DND-41 (cell line): ENCODE measurements around the gene CDC42BPG.

Experiments used
- ATAC-seq: fragments of 200-7000 bp; cut with Tn5 transposase; 3 replicates; pipeline ENCODE4 v1.9.1; 2021; ENCODE audit warnings: low read depth; ENCODE audit not compliant: insufficient read depth
- DNase-seq: peaks from one replicate; pipeline ENCODE4 v3.0.0-alpha.2; 2020
- H2AFZ ChIP-seq: 2 replicates; pipeline ENCODE4 v1.6.0; 2012; ENCODE audit warnings: low read depth, low read length
- H3K27ac ChIP-seq: 2 replicates; pipeline ENCODE4 v1.5.1; 2012; ENCODE audit warnings: low read length, inconsistent platforms
- H3K27me3 ChIP-seq: fragments of 200-600 bp; sonication (generic); 2 replicates; pipeline ENCODE4 v1.6.0; 2012; ENCODE audit warnings: low read length, mild to moderate bottlenecking, inconsistent platforms; ENCODE audit not compliant: insufficient read depth, poor library complexity
- H3K36me3 ChIP-seq: 2 replicates; pipeline ENCODE4 v1.5.1; 2012; ENCODE audit warnings: low read length, inconsistent platforms; ENCODE audit not compliant: insufficient read depth
- H3K4me1 ChIP-seq: 2 replicates; pipeline ENCODE4 v1.5.1; 2012; ENCODE audit warnings: mild to moderate bottlenecking, low read length; ENCODE audit not compliant: insufficient read depth
- H3K4me2 ChIP-seq: 2 replicates; pipeline ENCODE4 v1.6.0; 2012; ENCODE audit warnings: mild to moderate bottlenecking, moderate library complexity, low read length, inconsistent platforms; ENCODE audit not compliant: insufficient read depth
- H3K4me3 ChIP-seq, 2 experiments: fragments of 200-600 bp in 1 of 2; shearing (Covaris generic) in 1 of 2; 2 replicates each; pipeline ENCODE4 v1.5.1; 2012 to 2016; ENCODE audit warnings: inconsistent platforms in 2 of 2, low read length in 2 of 2, mild to moderate bottlenecking in 2 of 2, low read depth in 1 of 2, moderate library complexity in 1 of 2
- H3K79me2 ChIP-seq: 2 replicates; pipeline ENCODE4 v1.6.0; 2012; ENCODE audit warnings: low read length, inconsistent platforms; ENCODE audit not compliant: insufficient read depth
- H3K9ac ChIP-seq: 2 replicates; pipeline ENCODE4 v1.6.0; 2012; ENCODE audit warnings: low read depth, mild to moderate bottlenecking, inconsistent platforms, low read length, moderate library complexity
- H3K9me3 ChIP-seq: 2 replicates; pipeline ENCODE4 v1.5.1; 2012; ENCODE audit warnings: low read length, moderate library complexity, mild to moderate bottlenecking, inconsistent platforms; ENCODE audit not compliant: insufficient read depth, severe bottlenecking
- H4K20me1 ChIP-seq: 2 replicates; pipeline ENCODE4 v1.6.0; 2012; ENCODE audit warnings: low read length; ENCODE audit not compliant: insufficient read depth
- EZH2 ChIP-seq: IDR thresholded peaks from 3 replicates; pipeline ENCODE4 v1.6.1; 2012; ENCODE audit warnings: borderline replicate concordance, low read depth, mild to moderate bottlenecking, moderate library complexity, low read length, inconsistent platforms; ENCODE audit not compliant: severe bottlenecking
- TF ChIP-seq, protein P1 (sequence below): IDR thresholded peaks from 2 replicates; pipeline ENCODE4 v1.5.1; 2012; ENCODE audit warnings: borderline replicate concordance, low read length, moderate library complexity, mild to moderate bottlenecking; ENCODE audit not compliant: poor library complexity, severe bottlenecking; ENCODE audit errors: extremely low read depth

CDC42BPG gene

GRCh38 chr11:64809781-64810241 is 34.6 kb downstream of the CDC42BPG start:
- Histone ChIP-seq H3K4me2 (peak overlapping the region; percentile 92), H4K20me1 (0 out of 2 replicates have a peak, but pooled peaks cover 6% of the 10 kb centered on the region), H3K27me3 (no peaks in the 10 kb centered on the region), H3K79me2 (peaks cover 18% of the 10 kb centered on the region), H3K27ac (peak overlapping the region; percentile 73), H3K9me3 (no peaks in the 10 kb centered on the region), H3K9ac (peak overlapping the region; percentile 74), H3K4me1 (peaks cover 42% of the 10 kb centered on the region), H2AFZ (peak overlapping the region; percentile 98), H3K4me3 (peak overlapping the region; percentile 81 to 83; a peak in 3 of 4 replicates), H3K36me3 (peaks cover 36% of the 10 kb centered on the region)
- ATAC-seq (peak; percentile 5; the same call in 2 of the 3 replicates), DNase-seq (no peak)
- TF ChIP-seq EZH2, result no peak
- TF ChIP-seq, protein P1, sequence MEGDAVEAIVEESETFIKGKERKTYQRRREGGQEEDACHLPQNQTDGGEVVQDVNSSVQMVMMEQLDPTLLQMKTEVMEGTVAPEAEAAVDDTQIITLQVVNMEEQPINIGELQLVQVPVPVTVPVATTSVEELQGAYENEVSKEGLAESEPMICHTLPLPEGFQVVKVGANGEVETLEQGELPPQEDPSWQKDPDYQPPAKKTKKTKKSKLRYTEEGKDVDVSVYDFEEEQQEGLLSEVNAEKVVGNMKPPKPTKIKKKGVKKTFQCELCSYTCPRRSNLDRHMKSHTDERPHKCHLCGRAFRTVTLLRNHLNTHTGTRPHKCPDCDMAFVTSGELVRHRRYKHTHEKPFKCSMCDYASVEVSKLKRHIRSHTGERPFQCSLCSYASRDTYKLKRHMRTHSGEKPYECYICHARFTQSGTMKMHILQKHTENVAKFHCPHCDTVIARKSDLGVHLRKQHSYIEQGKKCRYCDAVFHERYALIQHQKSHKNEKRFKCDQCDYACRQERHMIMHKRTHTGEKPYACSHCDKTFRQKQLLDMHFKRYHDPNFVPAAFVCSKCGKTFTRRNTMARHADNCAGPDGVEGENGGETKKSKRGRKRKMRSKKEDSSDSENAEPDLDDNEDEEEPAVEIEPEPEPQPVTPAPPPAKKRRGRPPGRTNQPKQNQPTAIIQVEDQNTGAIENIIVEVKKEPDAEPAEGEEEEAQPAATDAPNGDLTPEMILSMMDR, result no peak

GRCh38 chr11:64805481-64805880 is 39.0 kb downstream of the CDC42BPG start:
- H4K20me1 ChIP-seq, result 0 out of 2 replicates have a peak, but pooled peaks cover 6% of the 10 kb centered on the region
- no peak overlapping the region for H2AFZ ChIP-seq
- H3K4me3 ChIP-seq, result no peak overlapping the region
- no peak overlapping the region for H3K27ac ChIP-seq
- no peak overlapping the region for H3K9ac ChIP-seq
- no peaks in the 10 kb centered on the region for H3K9me3 ChIP-seq
- H3K4me1 ChIP-seq, result peaks cover 64% of the 10 kb centered on the region
- TF ChIP-seq, protein P1, result no peak
- no peak for TF ChIP-seq EZH2
- ATAC-seq (no peak), DNase-seq (no peak)
- no peak overlapping the region for H3K4me2 ChIP-seq
- peaks cover 38% of the 10 kb centered on the region for H3K36me3 ChIP-seq
- H3K79me2 ChIP-seq, result peaks cover 18% of the 10 kb centered on the region
- no peaks in the 10 kb centered on the region for H3K27me3 ChIP-seq

GRCh38 chr11:64804346-64805210 is 39.9 kb downstream of the CDC42BPG start:
- Histone ChIP-seq H3K27me3 (no peaks in the 10 kb centered on the region), H3K4me1 (peaks cover 61% of the 10 kb centered on the region), H4K20me1 (0 out of 2 replicates have a peak, but pooled peaks cover 6% of the 10 kb centered on the region), H3K36me3 (peaks cover 38% of the 10 kb centered on the region), H2AFZ (no peak overlapping the region), H3K9ac (peak overlapping the region; percentile 54), H3K27ac (peak overlapping the region; percentile 62; the same call in 1 of the 2 replicates), H3K79me2 (peaks cover 12% of the 10 kb centered on the region), H3K9me3 (no peaks in the 10 kb centered on the region), H3K4me3 (peak overlapping the region in 1 of 2 experiments; percentile 62; a peak in 2 of 4 replicates), H3K4me2 (peak overlapping the region; percentile 75)
- no peak for TF ChIP-seq EZH2
- TF ChIP-seq, protein P1, result peak; percentile 36
- no peak for ATAC-seq
- no peak for DNase-seq
